ENCODE measurements around the gene ASXL1.

GRCh38 chr20:32344835-32345506 lies 13.2 kb upstream of the ASXL1 start:
- no peak for TF ChIP-seq POLR2AphosphoS5 (IDR thresholded peaks at IDR 0.05; ENCODE audit: borderline replicate concordance, low read depth, low read length)
- TF ChIP-seq FOXP2 (optimal IDR thresholded peaks at IDR 0.05; ENCODE audit: control extremely low read depth, extremely low read length, insufficient read depth): no peak
- no peak for TF ChIP-seq EZH2 (IDR thresholded peaks at IDR 0.05)
